ENCODE data around the gene C1GALT1. TPM values are rescaled to one million over a fixed set of nuclear protein-coding genes. Genes with fewer than 3 reads are reported as not detected.

The C1GALT1 gene
- polyA plus RNA-seq, 4 donors = 10.0 to 62.0 (median 14.1) TPM

GRCh38 chr7:7209412-7210050 lies 27.2 kb downstream of the C1GALT1 start:
- DNase-seq (no peak), FAIRE-seq (no peak)
- Histone ChIP-seq H3K27me3 (ENCODE audit: control insufficient read depth in 3 of 3, insufficient read depth in 3 of 3, low read length in 3 of 3) (no peaks in the 10 kb centered on the region), H3K9me3 (ENCODE audit: control insufficient read depth in 2 of 2, insufficient read depth in 1 of 2, low read depth in 1 of 2, low read length in 1 of 2) (peaks cover 0 to 26% of the 10 kb centered on the region in 2 donors), H3K27ac (ENCODE audit: low read depth in 1 of 3, low read length in 2 of 3) (no peak overlapping the region), H3K36me3 (ENCODE audit: control insufficient read depth in 3 of 3, insufficient read depth in 2 of 3, low read depth in 1 of 3, low read length in 3 of 3) (peaks cover 2 to 10% (median 4%) of the 10 kb centered on the region in 3 donors), H3K4me3 (ENCODE audit: low read depth in 1 of 3, low read length in 3 of 3) (no peak overlapping the region), H3K4me1 (ENCODE audit: control insufficient read depth in 3 of 3, insufficient read depth in 2 of 3, low read depth in 1 of 3, low read length in 2 of 3) (no peaks in the 10 kb centered on the region)
- WGBS, 3 donors = 92 to 94% (median 94%) methylated on average over 10 of the region's 10 CpGs

GRCh38 chr7:7210475-7211237 lies 28.3 kb downstream of the C1GALT1 start:
- Histone ChIP-seq H3K27me3 (ENCODE audit: control insufficient read depth in 3 of 3, insufficient read depth in 3 of 3, low read length in 3 of 3) (no peaks in the 10 kb centered on the region), H3K27ac (ENCODE audit: low read depth in 1 of 3, low read length in 2 of 3) (no peak overlapping the region), H3K9me3 (ENCODE audit: control insufficient read depth in 2 of 2, insufficient read depth in 1 of 2, low read depth in 1 of 2, low read length in 1 of 2) (peaks cover 0 to 26% of the 10 kb centered on the region in 2 donors), H3K36me3 (ENCODE audit: control insufficient read depth in 3 of 3, insufficient read depth in 2 of 3, low read depth in 1 of 3, low read length in 3 of 3) (peaks cover 2 to 16% (median 4%) of the 10 kb centered on the region in 3 donors), H3K4me3 (ENCODE audit: low read depth in 1 of 3, low read length in 3 of 3) (no peak overlapping the region), H3K4me1 (ENCODE audit: control insufficient read depth in 3 of 3, insufficient read depth in 2 of 3, low read depth in 1 of 3, low read length in 2 of 3) (no peaks in the 10 kb centered on the region)
- DNase-seq = no peak
- 87 to 96% (median 96%) methylated on average over 12 of the region's 12 CpGs for WGBS, 3 donors
- FAIRE-seq = no peak

- whole genome bisulfite sequencing, 3 donors = 70 to 80% (median 72%) methylated on average over 2 of the region's 2 CpGs
- H3K4me1 ChIP-seq (ENCODE audit: control insufficient read depth in 3 of 3, insufficient read depth in 2 of 3, low read depth in 1 of 3, low read length in 2 of 3) = no peaks in the 10 kb centered on the region
These were observed 30.3 kb downstream of the C1GALT1 start for GRCh38 chr7:7212612-7213011.

GRCh38 chr7:7214398-7215347 lies 32.3 kb downstream of the C1GALT1 start:
- no peaks in the 10 kb centered on the region for H3K27me3 ChIP-seq (ENCODE audit: control insufficient read depth in 3 of 3, insufficient read depth in 3 of 3, low read length in 3 of 3)
- FAIRE-seq (no peak), DNase-seq (no peak)
- H3K36me3 ChIP-seq (ENCODE audit: control insufficient read depth in 3 of 3, insufficient read depth in 2 of 3, low read depth in 1 of 3, low read length in 3 of 3) = peaks cover 8 to 20% (median 11%) of the 10 kb centered on the region in 3 donors
- H3K9me3 ChIP-seq (ENCODE audit: control insufficient read depth in 2 of 2, insufficient read depth in 1 of 2, low read depth in 1 of 2, low read length in 1 of 2) = peaks cover 0 to 18% of the 10 kb centered on the region in 2 donors
- 97 to 99% (median 97%) methylated on average over 13 of the region's 13 CpGs for WGBS, 3 donors
- H3K4me1 ChIP-seq (ENCODE audit: control insufficient read depth in 3 of 3, insufficient read depth in 2 of 3, low read depth in 1 of 3, low read length in 2 of 3) = no peaks in the 10 kb centered on the region
- H3K27ac ChIP-seq (ENCODE audit: low read depth in 1 of 3, low read length in 2 of 3) = no peak overlapping the region
- no peak overlapping the region for H3K4me3 ChIP-seq (ENCODE audit: low read depth in 1 of 3, low read length in 3 of 3)

More at GRCh38 chr7:7212612-7213011, 30.3 kb downstream of the C1GALT1 start:
- Histone ChIP-seq H3K36me3 (ENCODE audit: control insufficient read depth in 3 of 3, insufficient read depth in 2 of 3, low read depth in 1 of 3, low read length in 3 of 3) (peaks cover 8 to 22% (median 8%) of the 10 kb centered on the region in 3 donors), H3K4me3 (ENCODE audit: low read depth in 1 of 3, low read length in 3 of 3) (no peak overlapping the region), H3K27me3 (ENCODE audit: control insufficient read depth in 3 of 3, insufficient read depth in 3 of 3, low read length in 3 of 3) (no peaks in the 10 kb centered on the region), H3K9me3 (ENCODE audit: control insufficient read depth in 2 of 2, insufficient read depth in 1 of 2, low read depth in 1 of 2, low read length in 1 of 2) (peaks cover 0 to 22% of the 10 kb centered on the region in 2 donors), H3K27ac (ENCODE audit: low read depth in 1 of 3, low read length in 2 of 3) (no peak overlapping the region)
- FAIRE-seq = no peak
- peak in 1 of 2 donors; percentile 56 for DNase-seq

- Histone ChIP-seq H3K27ac (ENCODE audit: low read depth in 1 of 3, low read length in 2 of 3) (no peak overlapping the region), H3K9me3 (ENCODE audit: control insufficient read depth in 2 of 2, insufficient read depth in 1 of 2, low read depth in 1 of 2, low read length in 1 of 2) (peaks cover 0 to 9% of the 10 kb centered on the region in 2 donors), H3K36me3 (ENCODE audit: control insufficient read depth in 3 of 3, insufficient read depth in 2 of 3, low read depth in 1 of 3, low read length in 3 of 3) (peaks cover 6 to 16% (median 11%) of the 10 kb centered on the region in 3 donors), H3K27me3 (ENCODE audit: control insufficient read depth in 3 of 3, insufficient read depth in 3 of 3, low read length in 3 of 3) (no peaks in the 10 kb centered on the region), H3K4me1 (ENCODE audit: control insufficient read depth in 3 of 3, insufficient read depth in 2 of 3, low read depth in 1 of 3, low read length in 2 of 3) (peaks cover 0 to 3% (median 0%) of the 10 kb centered on the region in 3 donors), H3K4me3 (ENCODE audit: low read depth in 1 of 3, low read length in 3 of 3) (no peak overlapping the region)
- FAIRE-seq (no peak), DNase-seq (no peak)
- WGBS, 3 donors = 87 to 97% (median 90%) methylated on average over 6 of the region's 6 CpGs
These were observed 33.9 kb downstream of the C1GALT1 start for GRCh38 chr7:7216279-7216678.

- Histone ChIP-seq H3K27me3 (ENCODE audit: control insufficient read depth in 3 of 3, insufficient read depth in 3 of 3, low read length in 3 of 3) (no peaks in the 10 kb centered on the region), H3K27ac (ENCODE audit: low read depth in 1 of 3, low read length in 2 of 3) (no peak overlapping the region), H3K4me1 (ENCODE audit: control insufficient read depth in 3 of 3, insufficient read depth in 2 of 3, low read depth in 1 of 3, low read length in 2 of 3) (peaks cover 0 to 3% (median 0%) of the 10 kb centered on the region in 3 donors), H3K9me3 (ENCODE audit: control insufficient read depth in 2 of 2, insufficient read depth in 1 of 2, low read depth in 1 of 2, low read length in 1 of 2) (no peaks in the 10 kb centered on the region), H3K4me3 (ENCODE audit: low read depth in 1 of 3, low read length in 3 of 3) (no peak overlapping the region), H3K36me3 (ENCODE audit: control insufficient read depth in 3 of 3, insufficient read depth in 2 of 3, low read depth in 1 of 3, low read length in 3 of 3) (peaks cover 6 to 16% (median 9%) of the 10 kb centered on the region in 3 donors)
- DNase-seq = no peak
- FAIRE-seq = no peak
These were observed 36.9 kb downstream of the C1GALT1 start for GRCh38 chr7:7219216-7219615.

- Histone ChIP-seq H3K36me3 (ENCODE audit: control insufficient read depth in 3 of 3, insufficient read depth in 2 of 3, low read depth in 1 of 3, low read length in 3 of 3) (peaks cover 4 to 9% (median 9%) of the 10 kb centered on the region in 3 donors), H3K27me3 (ENCODE audit: control insufficient read depth in 3 of 3, insufficient read depth in 3 of 3, low read length in 3 of 3) (no peaks in the 10 kb centered on the region), H3K4me1 (ENCODE audit: control insufficient read depth in 3 of 3, insufficient read depth in 2 of 3, low read depth in 1 of 3, low read length in 2 of 3) (peaks cover 0 to 3% (median 0%) of the 10 kb centered on the region in 3 donors), H3K9me3 (ENCODE audit: control insufficient read depth in 2 of 2, insufficient read depth in 1 of 2, low read depth in 1 of 2, low read length in 1 of 2) (no peaks in the 10 kb centered on the region), H3K4me3 (ENCODE audit: low read depth in 1 of 3, low read length in 3 of 3) (no peak overlapping the region), H3K27ac (ENCODE audit: low read depth in 1 of 3, low read length in 2 of 3) (no peak overlapping the region)
- DNase-seq = no peak
- no peak for FAIRE-seq
- 54 to 83% (median 72%) methylated on average over 3 of the region's 3 CpGs for WGBS, 3 donors
These were observed 38.5 kb downstream of the C1GALT1 start for GRCh38 chr7:7220821-7221220.

GRCh38 chr7:7221599-7222038 lies 39.3 kb downstream of the C1GALT1 start:
- no peak overlapping the region for H3K4me3 ChIP-seq (ENCODE audit: low read depth in 1 of 3, low read length in 3 of 3)
- H3K27ac ChIP-seq (ENCODE audit: low read depth in 1 of 3, low read length in 2 of 3) = no peak overlapping the region
- 55 to 76% (median 65%) methylated on average over 2 of the region's 2 CpGs for WGBS, 3 donors
- FAIRE-seq = no peak
- H3K4me1 ChIP-seq (ENCODE audit: control insufficient read depth in 3 of 3, insufficient read depth in 2 of 3, low read depth in 1 of 3, low read length in 2 of 3) = peaks cover 0 to 3% (median 0%) of the 10 kb centered on the region in 3 donors
- H3K9me3 ChIP-seq (ENCODE audit: control insufficient read depth in 2 of 2, insufficient read depth in 1 of 2, low read depth in 1 of 2, low read length in 1 of 2) = no peaks in the 10 kb centered on the region
- H3K36me3 ChIP-seq (ENCODE audit: control insufficient read depth in 3 of 3, insufficient read depth in 2 of 3, low read depth in 1 of 3, low read length in 3 of 3) = peaks cover 0 to 7% (median 6%) of the 10 kb centered on the region in 3 donors
- no peak for DNase-seq
- no peaks in the 10 kb centered on the region for H3K27me3 ChIP-seq (ENCODE audit: control insufficient read depth in 3 of 3, insufficient read depth in 3 of 3, low read length in 3 of 3)
